CD1c-positive myeloid dendritic cell (primary cell): ENCODE data around the gene KCNG4.
A peak's percentile ranks its signal among the peaks of the same experiment; 100 is the strongest.
"Not testable (repeated sequence)": the region's sequence is repeated elsewhere in the genome, so short reads cannot be mapped to it uniquely, and the experiment has no call there.

ENCODE experiments used
- DNase-seq: peaks from one replicate; pipeline ENCODE4 v3.0.0-alpha.2; 2016; ENCODE audit errors: extremely low spot score

Gene KCNG4

DNA sequence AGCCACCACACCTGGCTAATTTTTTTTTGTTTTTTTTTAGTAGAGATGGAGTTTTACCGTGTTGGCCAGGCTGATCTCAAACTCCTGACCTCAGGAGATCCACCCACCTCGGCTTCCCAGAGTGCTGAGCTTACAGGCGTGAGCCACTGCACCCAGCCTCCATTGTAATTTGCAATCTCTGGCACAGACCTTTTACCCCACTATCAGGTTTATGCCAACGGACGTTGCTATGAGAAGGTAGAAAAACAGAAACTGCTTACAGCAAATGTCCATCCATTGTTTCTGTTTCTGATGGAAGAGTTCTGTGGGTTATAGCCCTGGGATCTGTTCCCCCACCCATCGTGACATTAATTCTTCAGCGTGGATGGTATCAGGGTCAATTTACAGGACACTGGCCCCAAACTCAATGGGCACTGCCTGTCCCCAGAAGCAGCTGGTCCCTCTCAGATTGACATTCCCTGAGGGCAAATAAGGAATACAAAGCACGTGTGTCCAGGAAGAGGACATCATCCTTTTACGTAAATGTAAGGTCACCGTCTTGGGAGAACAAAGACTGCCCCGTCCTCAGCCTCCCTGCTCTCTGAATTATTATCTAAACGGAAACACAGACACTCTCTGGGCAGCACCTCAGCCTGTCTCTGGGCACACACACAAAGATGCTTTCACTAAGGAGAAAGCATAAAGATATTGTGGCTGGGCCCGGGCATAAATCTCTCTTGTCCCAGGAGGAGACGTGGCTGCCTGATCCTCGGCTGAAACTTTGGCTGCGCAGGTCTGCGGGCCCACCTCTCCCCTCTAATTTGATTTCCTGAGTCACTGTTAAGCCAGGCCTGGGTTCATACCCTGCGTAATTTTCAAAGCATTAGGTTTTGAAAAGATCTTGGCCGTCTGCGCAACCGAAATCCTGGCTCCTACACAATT, 5.2 kb downstream of the KCNG4 start:
- DNase-seq = no peak

DNA sequence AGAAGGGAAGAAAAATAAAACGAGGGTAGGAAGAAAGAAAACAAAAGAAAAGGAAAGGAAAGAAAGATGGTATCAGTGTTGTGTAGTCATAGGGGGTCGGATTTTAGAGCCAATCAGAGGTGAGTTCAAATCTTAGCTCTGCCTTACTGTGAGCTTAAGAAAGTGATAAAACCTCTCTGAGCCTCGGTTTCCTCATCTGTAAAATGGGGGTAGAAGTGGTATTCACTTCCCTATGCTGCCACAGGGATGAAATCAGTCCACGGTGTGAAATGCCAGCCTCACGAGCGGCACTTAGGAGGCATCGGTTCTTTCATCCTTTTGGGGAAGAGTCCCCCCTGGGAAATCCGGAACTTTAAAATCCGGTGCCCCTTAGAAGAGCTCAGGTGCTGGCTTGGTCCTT, 6.1 kb downstream of the KCNG4 start:
- no peak for DNase-seq

DNA sequence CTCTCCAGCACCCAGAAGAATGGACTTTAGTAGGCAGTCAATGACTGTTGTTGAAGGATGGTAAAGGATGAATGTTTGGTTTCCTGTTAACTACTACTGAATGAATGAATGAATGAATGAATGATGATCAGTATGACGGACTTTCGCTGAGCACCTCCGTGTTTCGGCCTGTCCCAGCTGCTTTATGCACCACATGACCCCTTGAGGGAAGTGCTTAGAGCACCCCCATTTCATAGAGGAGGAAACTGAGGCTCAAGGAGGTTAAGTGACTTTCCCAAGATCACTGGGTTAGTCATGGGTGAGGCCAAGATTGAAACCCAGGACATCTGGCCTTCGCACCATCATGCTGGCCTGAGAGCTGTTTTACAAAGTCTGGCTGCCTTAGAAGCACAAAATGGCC, 6.8 kb downstream of the KCNG4 start:
- DNase-seq = no peak

DNA sequence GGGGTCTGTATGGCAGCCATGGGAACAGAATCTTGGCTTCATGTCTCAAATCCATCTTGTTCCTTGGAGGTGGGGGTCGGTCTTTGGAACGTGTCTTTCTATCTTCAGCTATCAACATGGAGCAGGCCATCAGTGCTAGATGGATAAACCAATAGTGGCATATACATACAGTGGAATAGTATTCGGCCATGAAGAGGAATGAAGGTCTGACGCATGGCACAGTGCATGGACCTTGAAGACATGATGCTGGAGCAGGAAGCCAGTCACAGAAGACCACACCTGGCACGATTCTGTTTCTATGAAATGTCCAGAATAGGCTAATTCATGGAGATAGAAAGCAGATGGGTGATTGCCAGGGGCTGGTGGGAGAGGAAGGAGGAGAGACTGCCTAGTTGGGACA, 7.8 kb downstream of the KCNG4 start:
- no peak for DNase-seq

DNA sequence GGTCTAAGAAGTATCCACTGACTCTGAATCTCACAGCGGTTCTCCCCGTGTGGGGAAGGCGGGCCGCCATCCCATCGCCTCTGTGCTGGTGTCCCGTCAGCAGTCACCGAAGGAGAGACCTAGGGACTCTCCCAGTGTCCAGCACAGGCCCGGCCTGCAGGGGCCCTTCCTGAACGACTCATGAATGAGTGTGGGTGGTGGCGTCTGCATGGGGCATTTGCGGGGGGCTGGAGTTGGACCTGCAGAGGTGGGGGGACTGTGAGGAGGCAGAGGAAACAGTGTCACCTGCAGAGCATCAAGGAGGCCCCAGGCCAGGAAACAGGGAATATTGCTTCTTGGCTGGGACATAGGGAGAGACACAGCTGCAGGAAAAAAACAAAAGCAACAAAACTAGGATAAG, 10.3 kb downstream of the KCNG4 start:
- no peak for DNase-seq

DNA sequence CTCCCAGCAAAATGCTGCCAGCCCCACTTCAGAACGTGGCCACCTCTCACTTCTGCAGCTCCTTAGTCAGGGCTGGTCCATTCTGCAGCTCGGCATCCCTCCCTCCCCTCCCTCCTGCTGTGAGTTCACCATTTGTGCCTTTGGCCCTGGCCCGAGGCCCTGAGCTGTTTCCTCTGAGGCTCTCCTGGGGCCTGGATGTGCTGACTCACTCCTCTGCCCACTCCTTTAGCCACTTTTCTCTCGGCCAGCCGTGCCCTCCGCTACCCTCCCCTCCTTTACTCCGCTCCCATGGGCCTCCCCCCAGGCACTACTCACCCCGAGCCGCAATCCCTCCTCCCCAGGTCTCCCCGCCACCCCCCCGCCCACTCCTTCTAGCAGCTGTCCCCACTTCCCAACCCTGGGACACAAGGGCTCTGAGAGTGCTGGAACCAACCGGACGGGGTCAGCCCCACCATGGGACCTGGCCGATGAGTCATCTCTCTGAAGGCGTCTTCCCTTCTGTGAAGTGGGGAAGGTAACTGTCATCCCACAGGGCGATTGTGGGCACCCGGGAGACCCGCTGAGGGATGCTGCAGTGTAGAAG, 11.5 kb downstream of the KCNG4 start:
- DNase-seq = peak; percentile 74

DNA sequence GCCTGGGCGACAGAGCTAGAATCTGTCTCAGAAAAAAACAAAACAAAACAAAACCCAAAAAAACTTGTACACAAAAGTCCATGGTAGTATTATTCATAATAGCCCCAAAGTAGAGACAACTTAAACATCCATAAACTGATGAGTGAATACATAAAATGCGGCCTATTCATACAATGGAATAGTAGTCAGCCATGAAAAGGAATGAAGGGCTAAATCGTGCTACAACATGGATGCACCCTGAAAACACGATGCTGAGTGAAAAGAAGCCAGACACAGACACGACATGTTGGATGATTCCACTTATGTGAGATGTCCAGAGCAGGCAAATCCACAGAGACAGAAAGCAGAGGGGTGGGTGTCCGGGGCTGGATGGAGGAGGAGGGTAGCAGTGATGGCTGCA, 12.3 kb downstream of the KCNG4 start:
- DNase-seq = no peak

DNA sequence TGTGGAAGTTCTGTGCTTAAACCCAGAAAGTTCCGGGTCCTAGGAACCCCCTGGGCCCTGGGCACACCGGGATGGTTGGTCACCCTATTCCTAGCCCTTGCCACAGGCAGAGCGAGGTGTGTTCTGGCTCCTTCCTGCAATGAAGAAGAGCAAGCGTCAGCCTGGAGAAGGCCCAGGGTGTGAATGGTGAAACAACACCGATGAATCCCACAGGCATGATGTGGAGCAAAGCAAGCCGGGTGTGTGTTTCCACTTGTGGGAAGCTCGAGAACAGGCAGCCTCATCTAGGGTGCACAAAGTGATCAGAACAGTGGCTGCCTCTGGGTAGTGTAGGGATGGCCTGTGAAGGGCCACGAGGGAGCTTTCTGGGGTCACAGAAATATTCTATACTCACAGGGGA, 13.8 kb downstream of the KCNG4 start:
- no peak for DNase-seq

DNA sequence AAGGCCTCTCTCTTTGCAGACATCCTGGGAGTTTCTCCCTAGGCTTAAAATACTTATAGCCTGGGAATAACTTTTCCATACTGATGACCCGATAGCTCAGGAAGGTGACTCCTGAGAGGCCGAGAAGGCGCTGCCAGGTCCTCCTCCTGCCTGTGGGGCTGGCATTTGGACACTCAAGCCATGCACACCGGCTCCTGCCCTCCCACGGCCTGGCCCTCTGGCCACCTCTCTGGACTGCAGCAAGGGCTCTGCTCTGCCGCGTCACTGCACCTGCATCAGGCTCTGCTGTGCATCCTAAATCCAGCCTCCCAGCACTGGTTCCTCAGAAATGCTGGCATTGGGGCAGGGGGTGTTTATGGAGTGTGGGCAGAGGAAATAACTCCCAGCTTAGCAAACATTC, 14.2 kb downstream of the KCNG4 start:
- no peak for DNase-seq

DNA sequence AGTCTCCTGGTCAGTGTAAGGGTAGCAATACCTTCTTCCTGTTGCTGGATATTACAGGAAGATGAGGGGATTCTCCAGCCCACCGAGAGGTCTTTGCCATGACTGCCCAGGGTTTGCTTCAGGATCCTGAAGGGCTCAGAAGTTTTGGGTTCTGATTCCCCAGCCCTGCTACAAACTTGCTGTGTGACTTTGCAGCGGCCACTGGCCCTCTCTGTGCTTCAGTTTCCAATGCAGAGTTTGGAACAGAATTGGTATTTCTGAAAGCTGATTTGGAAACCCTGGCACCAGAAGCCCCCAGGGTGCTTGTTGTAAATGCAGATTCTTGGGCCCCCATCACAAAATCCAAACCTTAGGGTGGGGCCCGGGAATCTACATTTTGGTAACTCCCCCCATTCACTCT, 14.7 kb downstream of the KCNG4 start:
- no peak for DNase-seq

DNA sequence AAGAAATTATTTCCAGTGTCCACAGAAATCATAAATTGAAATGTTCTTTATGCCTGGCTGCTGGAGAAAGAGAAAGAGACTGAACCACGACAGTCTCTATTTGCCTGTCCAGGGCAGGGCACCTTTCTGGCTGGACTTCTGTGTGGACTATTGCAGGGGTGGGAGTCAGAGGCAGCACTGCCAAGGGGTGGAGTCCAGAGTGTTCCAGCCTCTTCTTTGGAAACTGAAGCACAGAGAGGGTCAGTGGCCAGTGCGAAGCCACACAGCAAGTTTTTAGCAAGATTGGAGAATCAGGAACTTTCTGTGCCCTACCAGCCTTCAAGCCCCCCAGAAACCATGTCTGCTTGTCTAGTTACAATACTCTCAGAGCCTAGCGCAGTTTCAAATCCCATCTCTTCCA, 15.3 kb downstream of the KCNG4 start:
- DNase-seq = no peak

DNA sequence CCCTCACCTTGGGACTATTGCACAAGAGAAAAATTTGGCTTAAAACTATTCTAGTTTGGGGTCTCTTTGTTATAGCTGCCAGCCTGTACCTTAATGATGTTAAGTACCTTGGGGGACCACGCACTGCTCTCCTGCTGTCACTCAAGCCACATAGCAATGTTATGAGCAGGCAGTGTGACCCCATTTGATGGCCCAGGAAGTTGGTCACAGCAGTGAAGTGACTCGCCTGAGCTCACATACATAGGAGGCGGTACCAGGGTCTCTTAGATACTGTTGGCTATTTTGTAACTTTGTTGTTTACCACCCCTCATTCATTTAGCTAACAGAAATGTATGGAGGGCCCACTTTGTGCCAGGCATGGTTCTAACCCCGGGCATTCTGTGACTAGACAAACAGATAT, 16.4 kb downstream of the KCNG4 start:
- DNase-seq = no peak

DNA sequence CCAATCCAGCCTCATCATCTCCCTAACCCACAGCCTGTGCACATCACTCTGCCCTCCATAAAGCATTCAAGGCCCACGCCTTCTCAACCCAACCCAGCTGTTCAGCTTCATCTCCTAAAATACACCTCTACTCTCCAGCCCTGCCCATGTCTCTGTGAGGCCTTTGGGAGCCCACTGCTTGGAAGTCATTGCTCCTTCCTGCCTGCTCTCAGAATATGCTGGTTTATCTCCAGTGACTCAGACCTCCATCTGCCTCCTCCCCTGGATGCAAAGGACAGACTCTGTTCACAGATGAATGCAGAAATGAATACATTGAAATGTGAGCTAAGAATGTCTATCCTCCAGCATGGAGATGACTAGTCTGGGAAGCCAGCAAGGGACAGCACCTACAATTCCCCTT, 19.0 kb downstream of the KCNG4 start:
- no peak for DNase-seq

DNA sequence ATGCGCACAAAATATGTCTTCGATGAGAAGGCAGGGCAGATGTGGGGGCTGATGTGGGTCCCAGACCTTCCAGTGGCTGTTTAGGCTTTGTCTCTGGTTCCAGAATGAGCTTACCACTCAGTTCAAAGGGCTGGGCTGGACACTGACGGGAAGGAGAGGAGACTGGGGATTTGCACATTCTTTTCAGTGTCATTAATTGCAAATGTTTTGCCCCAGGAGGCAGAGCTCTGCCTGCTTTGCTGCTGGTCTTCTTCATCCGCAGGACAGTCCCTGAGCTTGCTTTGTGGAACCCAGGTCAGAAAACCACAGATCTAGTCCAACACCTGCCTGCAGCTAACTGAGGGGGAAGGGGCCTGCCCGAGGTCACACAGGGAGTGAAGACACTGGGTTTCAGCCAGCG, 20.9 kb downstream of the KCNG4 start:
- no peak for DNase-seq

DNA sequence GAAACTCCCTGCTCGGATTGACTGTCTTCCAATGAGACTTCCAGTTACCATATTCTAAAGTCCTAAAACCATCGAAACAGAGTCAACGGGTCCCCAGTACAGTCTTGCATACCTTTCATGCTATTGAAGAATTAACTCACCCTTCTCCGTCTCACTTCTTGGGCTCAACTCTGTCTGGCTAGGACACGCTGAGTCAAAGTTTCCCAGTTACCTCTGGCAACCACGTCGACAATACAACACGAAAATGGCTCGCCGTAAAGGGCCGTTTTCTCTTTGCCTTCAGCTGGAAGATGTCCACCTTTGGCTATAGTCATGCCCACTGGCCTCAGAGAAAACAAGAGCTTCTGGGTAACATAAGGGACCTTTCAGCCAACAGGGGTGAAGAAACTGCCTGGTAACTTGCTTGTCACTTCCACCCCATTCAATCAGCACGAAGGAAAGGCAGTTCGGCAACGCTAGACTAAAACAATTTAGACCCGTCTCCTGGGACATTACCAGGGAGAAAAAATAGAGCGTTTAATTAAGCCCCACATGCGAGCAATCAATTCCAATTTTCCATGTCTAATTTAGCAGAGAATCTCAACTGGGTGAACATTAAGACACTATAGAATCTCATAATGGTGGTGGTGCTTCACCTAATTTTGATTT, 21.5 kb downstream of the KCNG4 start:
- no peak for DNase-seq

DNA sequence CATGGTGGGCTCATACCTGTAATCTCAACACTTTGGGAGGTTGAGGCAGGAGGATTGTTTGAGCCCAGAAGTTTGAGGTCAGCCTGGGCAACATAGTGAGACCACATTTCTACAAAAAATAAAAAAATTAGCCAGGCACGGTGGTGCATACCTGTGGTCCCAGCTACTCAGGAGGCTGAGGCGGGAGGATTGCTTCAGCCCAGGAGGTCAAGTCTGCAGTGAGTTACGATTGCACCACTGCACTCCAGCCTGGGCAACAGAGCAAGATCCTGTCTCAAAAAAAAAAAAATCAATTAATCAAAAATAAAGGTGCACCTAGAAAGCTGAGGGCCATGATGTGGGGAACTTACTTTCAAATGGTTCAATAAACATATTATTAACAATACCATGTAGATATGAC, 23.7 kb downstream of the KCNG4 start:
- DNase-seq = not testable (repeated sequence)

DNA sequence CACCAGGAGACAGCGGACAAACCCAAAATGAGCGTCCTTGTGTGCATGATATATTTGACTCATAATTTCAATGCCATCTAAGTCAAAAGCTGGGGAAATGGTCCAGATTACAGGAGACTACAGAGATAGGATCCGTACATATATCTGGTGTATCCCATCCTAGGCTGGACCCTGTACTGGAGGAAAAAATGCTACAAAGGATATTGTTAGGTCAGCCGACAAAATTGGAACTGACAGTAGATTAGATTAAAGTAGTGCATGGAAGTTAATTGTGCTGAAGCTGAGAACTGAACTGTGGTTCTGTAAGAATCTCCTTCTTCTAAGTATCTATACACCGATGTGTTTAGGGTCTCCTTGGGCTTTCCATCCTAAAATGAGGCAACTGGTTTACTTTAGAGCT, 24.3 kb downstream of the KCNG4 start:
- no peak for DNase-seq

DNA sequence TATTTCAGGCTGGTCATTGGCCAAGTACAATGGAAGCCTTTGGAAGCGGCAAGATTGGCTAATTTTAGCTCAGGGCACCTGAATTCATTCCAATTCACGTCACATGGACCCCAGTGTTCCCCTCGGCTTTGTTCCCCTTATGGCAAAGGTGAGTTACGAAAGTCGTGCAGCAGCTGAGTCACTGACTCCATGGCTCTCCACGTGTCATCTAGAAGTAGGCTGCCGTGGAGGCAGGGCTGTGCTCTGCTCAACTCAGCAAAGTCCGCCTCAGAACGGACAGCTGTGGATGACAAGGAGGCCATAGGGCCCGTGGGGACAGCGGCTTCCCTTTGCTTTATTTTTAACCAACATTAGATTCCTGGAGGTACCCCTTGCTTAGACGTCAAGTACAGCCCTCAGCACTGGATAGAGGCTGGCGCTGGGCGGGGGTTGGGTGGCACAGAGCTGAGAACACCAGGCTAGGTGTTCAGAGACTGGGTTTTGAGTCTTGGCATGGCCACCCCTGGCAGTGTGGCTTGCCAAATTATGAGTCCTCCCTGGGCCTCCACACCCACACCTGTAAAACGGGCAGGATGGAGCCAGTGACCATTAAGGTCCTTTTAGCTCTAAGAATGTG, 25.3 kb downstream of the KCNG4 start:
- DNase-seq = no peak

DNA sequence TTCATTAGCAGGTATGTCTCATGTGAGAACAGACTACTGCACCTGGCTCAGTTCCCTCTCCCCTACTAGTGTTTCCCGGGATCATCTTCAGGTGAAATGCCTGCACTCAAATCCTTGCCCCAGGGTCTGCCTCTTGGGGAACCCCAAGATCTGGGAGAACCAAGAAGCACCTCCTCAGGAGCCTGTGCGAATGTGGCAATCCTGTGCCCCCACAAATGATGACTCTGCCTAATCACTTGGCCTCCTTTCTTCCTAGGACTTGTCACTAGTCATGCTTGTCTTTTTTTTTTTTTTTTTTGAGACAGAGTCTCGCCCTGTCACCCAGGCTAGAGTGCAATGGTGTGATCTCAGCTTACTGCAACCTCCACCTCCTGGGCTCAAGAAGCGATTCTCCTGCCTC, 27.2 kb downstream of the KCNG4 start:
- no peak for DNase-seq

DNA sequence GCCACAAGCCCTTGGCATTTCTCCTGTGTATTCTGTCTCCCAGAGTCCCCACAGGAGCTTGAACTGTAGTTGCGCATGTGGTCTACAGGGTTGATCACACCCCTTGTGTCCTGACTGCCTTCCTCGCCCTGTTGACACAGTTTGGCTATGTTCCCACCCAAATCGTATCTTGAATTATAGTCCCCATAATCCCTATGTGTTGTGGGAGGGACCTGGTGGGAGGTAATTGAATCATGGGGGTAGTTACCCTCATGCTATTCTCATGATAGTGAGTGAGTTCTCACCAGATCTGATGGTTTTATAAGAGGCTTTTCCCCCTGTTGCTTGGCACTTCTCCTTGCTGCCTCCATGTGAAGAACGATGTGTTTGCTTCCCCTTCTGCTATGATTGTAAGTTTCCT, 27.7 kb downstream of the KCNG4 start:
- DNase-seq = no peak

DNA sequence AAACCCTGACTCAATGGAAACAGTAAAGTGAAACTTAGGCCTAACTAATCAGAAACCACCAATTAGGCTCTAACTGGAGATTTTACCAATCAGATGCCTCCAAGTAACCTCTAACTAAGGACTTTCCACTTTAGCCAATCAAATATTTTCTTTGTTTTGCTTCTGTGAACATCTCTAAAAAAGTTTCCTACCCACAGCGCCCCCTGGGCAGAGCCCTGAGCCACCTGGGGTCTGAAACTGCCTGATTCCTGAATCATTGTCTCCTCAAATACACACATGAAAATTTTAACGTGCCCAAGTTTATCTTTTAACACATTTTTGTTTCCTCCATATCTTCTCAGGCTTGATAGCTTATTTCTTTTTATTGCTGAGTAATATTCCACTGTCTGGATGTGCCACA, 29.8 kb downstream of the KCNG4 start:
- DNase-seq = no peak

DNA sequence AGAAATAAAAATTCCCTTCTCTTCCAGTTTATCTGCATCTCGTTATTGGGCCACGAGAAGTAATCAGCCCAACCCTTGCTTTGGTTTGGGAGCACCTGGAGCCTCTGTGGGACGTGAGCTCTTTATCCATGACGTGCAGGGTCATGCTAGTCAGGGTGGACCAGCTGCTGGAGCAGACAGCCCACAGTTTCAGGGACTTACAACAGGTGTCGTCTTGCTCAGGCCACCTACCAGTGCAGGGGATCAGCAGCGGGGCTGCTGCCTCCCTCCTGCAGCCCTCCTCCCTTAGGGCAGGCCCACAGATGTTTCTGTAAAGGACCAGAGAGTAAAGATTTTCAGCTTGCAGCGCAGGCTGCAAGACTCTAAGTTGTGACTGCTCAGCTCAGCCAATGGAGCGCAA, 31.9 kb downstream of the KCNG4 start:
- DNase-seq = no peak

DNA sequence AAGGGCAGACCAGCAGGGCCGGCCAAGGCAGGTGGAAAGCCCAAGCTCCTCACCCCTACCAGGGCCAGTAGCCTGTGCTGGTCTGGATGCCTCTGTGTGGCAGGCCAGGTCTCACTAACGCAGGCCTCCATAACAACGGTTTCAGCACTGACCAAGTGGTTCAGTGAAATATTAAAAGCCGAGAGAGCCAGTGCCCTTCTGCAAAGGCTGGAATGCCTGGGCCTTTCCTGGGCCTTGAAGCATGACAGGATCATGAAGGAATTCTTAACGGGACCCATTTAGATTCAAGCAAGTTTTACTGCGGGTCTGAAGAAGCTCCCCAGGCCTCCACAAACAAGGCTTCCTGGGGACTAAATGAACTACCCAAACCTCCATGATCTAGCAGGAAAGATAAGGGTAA, 32.6 kb downstream of the KCNG4 start:
- DNase-seq = no peak
